Suprapubic skin (tissue), 4 donors: ENCODE data around the gene KRT27.

ENCODE experiments used
- EP300 ChIP-seq: sonication (generic); formaldehyde crosslinking; IDR thresholded peaks from one replicate; pipeline ENCODE4 v1.6.1; 2017; ENCODE audit warnings: antibody characterized with exemption
- POLR2A ChIP-seq, 2 donors: fragments of 450-650 bp; IDR thresholded peaks; one replicate each; pipeline ENCODE4 v1.6.1; 2017; ENCODE audit warnings: antibody characterized with exemption in 2 of 2, mild to moderate bottlenecking in 2 of 2, moderate library complexity in 2 of 2
- POLR2AphosphoS5 ChIP-seq, 3 donors: sonication (generic); formaldehyde crosslinking; IDR thresholded peaks; one replicate each; pipeline ENCODE4 v1.6.1; 2017; ENCODE audit warnings: antibody characterized with exemption in 3 of 3
- TF ChIP-seq, protein P1 (sequence below), 2 donors: fragments of 200-600 bp in 1 of 2; fragments of 450-650 bp in 1 of 2; sonication (generic) in 1 of 2; IDR thresholded peaks; one replicate each; pipeline ENCODE4 v1.5.1; 2016 to 2019; ENCODE audit warnings: antibody characterized with exemption in 2 of 2, mild to moderate bottlenecking in 1 of 2, moderate library complexity in 1 of 2

DNA sequence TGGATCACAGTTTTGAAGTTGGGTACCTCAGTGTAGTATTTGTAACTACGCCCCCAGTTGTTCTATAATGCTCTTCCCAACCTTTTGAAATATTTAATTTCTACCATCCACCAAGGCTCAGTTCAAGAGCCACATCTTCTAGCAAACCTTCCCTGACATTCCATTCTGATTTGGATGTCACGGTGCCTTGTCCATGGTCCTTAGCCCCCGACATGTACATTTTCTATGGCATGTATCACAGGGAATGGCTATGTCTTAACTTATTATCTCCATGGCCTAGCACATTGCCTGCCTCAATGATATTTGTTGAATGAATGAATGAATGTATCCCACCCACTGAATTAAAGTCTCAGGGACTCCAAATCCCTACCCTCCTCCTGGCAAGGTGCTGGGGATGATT lies 23.8 kb upstream of the KRT27 start:
- no peak for TF ChIP-seq POLR2A (IDR thresholded peaks at IDR 0.05)
- TF ChIP-seq, protein P1, sequence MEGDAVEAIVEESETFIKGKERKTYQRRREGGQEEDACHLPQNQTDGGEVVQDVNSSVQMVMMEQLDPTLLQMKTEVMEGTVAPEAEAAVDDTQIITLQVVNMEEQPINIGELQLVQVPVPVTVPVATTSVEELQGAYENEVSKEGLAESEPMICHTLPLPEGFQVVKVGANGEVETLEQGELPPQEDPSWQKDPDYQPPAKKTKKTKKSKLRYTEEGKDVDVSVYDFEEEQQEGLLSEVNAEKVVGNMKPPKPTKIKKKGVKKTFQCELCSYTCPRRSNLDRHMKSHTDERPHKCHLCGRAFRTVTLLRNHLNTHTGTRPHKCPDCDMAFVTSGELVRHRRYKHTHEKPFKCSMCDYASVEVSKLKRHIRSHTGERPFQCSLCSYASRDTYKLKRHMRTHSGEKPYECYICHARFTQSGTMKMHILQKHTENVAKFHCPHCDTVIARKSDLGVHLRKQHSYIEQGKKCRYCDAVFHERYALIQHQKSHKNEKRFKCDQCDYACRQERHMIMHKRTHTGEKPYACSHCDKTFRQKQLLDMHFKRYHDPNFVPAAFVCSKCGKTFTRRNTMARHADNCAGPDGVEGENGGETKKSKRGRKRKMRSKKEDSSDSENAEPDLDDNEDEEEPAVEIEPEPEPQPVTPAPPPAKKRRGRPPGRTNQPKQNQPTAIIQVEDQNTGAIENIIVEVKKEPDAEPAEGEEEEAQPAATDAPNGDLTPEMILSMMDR (IDR thresholded peaks at IDR 0.05) = no peak
- TF ChIP-seq POLR2AphosphoS5 (IDR thresholded peaks at IDR 0.05) = no peak
- no peak for TF ChIP-seq EP300
